C4-2B (cell line): ENCODE data around the gene ZNF20.
"Not testable (repeated sequence)": the region's sequence is repeated elsewhere in the genome, so short reads cannot be mapped to it uniquely, and the experiment has no call there.

Experiments
- H3K27ac ChIP-seq: fragments of 450-650 bp; 2 replicates; pipeline ENCODE4 v1.5.1; 2017
- ZFX ChIP-seq: fragments of 450-650 bp; IDR thresholded peaks from 2 replicates; pipeline ENCODE4 v1.6.1; 2017
- TF ChIP-seq, protein P1 (sequence below): fragments of 450-650 bp; conservative IDR thresholded peaks from 2 replicates; pipeline ENCODE4 v1.5.1; 2017; ENCODE audit warnings: mild to moderate bottlenecking

ZNF20 gene

DNA sequence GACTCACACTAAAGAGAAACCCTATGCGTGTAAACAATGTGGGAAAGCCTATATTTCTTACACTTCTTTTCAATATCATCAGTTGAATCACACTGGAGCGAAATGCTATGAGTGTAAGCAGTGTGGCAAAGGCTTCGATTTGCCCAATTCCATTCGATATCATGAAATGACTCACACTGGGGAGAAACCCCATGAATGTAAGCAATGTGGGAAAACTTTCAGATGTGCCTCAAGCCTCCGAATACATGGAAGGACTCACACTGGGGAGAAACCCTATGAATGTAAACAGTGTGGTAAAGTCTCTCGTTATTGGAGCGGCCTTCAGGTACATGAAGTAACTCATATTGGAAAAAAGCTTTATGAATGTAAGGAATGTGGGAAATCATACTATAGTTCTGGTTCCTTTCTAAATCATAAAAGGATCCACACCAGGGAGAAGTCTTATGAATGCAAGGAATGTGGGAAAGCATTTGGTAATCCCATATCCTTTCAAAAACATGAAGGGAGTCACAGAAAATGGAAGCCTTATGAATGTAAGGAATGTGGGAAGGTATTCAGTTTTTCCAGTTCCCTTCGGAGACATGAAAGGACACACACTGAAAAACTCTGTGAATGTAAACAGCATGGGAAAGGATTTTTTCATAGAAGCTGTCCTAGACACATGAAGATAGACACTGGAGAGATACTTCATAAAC is 28.1 kb downstream of the ZNF20 start:
- H3K27ac ChIP-seq = no peak overlapping the region
- TF ChIP-seq, protein P1, sequence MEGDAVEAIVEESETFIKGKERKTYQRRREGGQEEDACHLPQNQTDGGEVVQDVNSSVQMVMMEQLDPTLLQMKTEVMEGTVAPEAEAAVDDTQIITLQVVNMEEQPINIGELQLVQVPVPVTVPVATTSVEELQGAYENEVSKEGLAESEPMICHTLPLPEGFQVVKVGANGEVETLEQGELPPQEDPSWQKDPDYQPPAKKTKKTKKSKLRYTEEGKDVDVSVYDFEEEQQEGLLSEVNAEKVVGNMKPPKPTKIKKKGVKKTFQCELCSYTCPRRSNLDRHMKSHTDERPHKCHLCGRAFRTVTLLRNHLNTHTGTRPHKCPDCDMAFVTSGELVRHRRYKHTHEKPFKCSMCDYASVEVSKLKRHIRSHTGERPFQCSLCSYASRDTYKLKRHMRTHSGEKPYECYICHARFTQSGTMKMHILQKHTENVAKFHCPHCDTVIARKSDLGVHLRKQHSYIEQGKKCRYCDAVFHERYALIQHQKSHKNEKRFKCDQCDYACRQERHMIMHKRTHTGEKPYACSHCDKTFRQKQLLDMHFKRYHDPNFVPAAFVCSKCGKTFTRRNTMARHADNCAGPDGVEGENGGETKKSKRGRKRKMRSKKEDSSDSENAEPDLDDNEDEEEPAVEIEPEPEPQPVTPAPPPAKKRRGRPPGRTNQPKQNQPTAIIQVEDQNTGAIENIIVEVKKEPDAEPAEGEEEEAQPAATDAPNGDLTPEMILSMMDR = no peak
- no peak for TF ChIP-seq ZFX

DNA sequence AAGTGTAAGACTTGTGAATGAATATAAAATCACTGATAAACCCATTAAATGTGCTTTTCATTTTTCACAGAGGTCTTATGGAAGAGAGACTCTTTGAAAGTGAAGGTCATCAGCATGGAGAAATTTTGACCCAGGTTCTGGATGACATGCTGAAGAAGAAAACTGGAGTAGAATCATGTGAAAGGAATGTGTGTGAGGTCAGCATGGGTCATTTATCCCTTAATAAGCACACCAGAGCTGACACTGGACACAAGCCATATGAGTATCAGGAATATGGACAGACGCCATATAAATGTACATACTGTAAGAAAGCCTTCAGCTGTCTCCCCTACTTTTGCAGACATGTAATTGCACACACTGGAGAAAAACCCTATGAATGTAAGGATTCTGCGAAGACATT is 29.0 kb downstream of the ZNF20 start:
- TF ChIP-seq ZFX = no peak
- TF ChIP-seq, protein P1 = no peak
- no peak overlapping the region for H3K27ac ChIP-seq

DNA sequence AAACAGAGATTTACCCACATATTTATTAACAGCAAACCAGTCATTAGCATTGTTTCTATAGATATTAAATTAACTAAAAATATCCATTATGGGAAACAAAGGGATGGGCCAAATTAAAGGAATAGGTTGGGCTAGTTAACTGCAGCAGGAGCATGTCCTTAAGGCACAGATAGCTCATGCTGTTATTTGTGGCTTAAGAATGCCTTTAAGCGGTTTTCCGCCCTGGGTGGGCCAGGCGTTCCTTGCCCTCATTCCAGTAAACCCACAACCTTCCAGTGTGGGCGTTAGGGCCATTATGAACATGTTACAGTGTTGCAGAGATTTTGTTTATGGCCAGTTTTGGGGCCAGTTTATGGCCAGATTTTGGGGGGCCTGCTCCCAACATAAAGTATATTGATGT is 36.2 kb downstream of the ZNF20 start:
- not testable (repeated sequence) for H3K27ac ChIP-seq

DNA sequence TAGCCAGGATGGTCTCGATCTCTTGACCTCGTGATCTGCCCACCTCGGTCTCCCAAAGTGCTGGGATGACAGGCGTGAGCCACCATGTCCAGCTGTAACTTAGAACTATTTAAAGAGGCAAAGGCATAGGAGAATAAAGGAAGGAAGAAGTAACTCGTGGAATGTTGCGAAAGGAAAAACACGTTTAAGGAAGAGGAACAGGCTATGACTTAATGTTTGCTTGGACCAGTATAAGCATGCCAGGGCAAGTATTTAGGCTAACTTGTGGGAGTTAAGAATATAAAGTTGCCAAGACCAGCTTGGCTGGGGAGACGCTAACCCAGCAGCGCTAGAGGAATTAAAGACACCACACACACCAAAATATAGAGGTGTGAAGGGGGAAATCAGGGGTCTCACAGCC is 42.1 kb downstream of the ZNF20 start:
- no peak overlapping the region for H3K27ac ChIP-seq
- TF ChIP-seq, protein P1 = no peak
- TF ChIP-seq ZFX = no peak

DNA sequence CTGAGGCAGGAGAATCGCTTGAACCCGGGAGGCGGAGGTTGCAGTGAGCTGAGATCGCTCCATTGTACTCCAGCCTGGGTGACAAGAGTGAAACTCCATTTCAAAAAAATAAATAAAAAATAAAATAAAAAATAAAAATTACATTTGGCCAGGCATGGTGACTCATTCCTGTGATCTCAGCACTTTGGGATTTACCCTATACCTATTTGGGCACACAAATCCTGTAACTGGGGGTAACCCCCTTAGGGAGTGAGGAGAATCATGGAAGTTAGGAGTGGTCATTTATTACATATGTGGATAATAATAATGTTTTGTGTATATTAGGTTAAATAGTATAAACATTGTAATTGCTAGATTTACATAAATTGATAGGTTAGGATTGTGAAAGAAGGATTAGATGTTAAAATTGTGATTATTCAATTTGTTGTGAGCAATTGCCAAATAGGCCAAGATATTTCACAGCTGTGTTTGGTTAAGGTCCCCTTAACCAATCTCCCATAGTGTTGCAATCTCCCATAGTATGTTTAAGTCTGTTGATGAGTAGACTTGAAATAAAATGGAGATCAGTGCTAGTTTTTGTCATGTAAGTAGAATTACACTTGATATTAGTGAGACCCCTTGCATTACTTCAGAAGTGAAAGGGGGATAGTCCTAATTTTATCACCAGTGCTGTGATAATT is 44.9 kb downstream of the ZNF20 start:
- H3K27ac ChIP-seq = no peak overlapping the region
- TF ChIP-seq ZFX = no peak
- TF ChIP-seq, protein P1 = no peak

DNA sequence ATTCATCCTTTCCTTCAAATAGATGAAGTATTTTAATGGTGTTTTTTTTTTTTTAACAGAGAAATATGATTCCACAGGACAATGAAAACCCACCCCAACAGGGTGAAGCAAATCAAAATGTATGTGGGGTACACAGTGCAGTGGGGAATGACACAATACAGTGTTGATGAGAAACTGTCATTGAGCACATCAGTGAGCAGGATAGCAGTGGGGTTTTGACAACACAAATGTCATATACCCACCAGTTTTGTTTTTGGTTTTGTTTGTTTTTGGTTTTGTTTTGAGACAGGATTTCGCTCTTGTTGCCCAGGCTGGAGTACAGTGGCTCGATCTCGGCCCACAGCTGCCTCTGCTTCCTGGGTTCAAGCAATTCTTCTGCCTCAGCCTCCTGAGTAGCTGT is 46.4 kb downstream of the ZNF20 start:
- no peak for TF ChIP-seq ZFX
- TF ChIP-seq, protein P1 = no peak
- H3K27ac ChIP-seq = no peak overlapping the region

DNA sequence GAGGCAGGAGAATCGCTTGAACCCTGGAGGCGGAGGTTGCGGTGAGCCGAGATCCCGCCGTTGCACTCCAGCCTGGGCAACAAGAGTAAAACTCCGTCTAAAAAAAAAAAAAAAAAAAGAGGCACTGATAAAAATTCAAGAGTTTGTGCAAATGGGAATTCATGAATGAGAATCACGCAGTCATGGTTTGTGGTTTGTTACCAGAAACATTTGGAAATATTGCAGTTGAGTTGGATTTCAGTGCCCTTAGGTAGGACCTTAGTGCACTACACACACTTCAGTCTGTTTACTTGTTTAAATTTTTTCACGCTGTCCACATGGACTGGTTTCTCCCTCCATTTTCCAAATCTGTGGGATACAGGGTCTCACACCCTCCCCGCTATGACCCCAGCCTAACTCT is 47.2 kb downstream of the ZNF20 start:
- H3K27ac ChIP-seq = no peak overlapping the region
- TF ChIP-seq ZFX = no peak
- TF ChIP-seq, protein P1 = no peak
